Stimulated activated naive B cell treated with anti-CD40 and anti-IgM and Interleukin-4, amounts not matched to agents 10 μg/mL and 1 μg/mL and 100 μg/mL, for 72 hours (primary cell): ENCODE data around the gene ZRANB2.
A peak's percentile ranks its signal among the peaks of the same experiment; 100 is the strongest.

Experiments used
- ATAC-seq, 2 donors: fragments of 150-1000 bp; cut with Tn5 transposase; replicated peaks; 2 replicates each; pipeline ENCODE4 v1.10.0; 2021; ENCODE audit warnings: moderate library complexity in 1 of 2
- DNase-seq: peaks from one replicate; pipeline ENCODE4 v3.0.0; 2021
- H3K27ac Mint-ChIP-seq: one replicate; pipeline ENCODE4 v1.8.0; 2022; ENCODE audit warnings: mild to moderate bottlenecking, mixed read lengths
- H3K27me3 Mint-ChIP-seq, 2 donors: one replicate each; pipeline ENCODE4 v1.8.0; 2022; ENCODE audit warnings: mixed read lengths in 2 of 2
- H3K36me3 Mint-ChIP-seq, 2 donors: one replicate each; pipeline ENCODE4 v1.8.0; 2022; ENCODE audit warnings: mixed read lengths in 2 of 2, mild to moderate bottlenecking in 1 of 2
- H3K4me1 Mint-ChIP-seq, 2 donors: one replicate each; pipeline ENCODE4 v1.8.0; 2022; ENCODE audit warnings: mixed read lengths in 2 of 2, mild to moderate bottlenecking in 1 of 2
- H3K4me3 Mint-ChIP-seq, 2 donors: one replicate each; pipeline ENCODE4 v1.8.0; 2022; ENCODE audit warnings: mild to moderate bottlenecking in 2 of 2, mixed read lengths in 2 of 2, moderate library complexity in 1 of 2
- H3K9me3 Mint-ChIP-seq, 2 donors: one replicate each; pipeline ENCODE4 v1.8.0; 2022; ENCODE audit warnings: mixed read lengths in 2 of 2, mild to moderate bottlenecking in 1 of 2

The ZRANB2 gene, protein sequence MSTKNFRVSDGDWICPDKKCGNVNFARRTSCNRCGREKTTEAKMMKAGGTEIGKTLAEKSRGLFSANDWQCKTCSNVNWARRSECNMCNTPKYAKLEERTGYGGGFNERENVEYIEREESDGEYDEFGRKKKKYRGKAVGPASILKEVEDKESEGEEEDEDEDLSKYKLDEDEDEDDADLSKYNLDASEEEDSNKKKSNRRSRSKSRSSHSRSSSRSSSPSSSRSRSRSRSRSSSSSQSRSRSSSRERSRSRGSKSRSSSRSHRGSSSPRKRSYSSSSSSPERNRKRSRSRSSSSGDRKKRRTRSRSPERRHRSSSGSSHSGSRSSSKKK

DNA sequence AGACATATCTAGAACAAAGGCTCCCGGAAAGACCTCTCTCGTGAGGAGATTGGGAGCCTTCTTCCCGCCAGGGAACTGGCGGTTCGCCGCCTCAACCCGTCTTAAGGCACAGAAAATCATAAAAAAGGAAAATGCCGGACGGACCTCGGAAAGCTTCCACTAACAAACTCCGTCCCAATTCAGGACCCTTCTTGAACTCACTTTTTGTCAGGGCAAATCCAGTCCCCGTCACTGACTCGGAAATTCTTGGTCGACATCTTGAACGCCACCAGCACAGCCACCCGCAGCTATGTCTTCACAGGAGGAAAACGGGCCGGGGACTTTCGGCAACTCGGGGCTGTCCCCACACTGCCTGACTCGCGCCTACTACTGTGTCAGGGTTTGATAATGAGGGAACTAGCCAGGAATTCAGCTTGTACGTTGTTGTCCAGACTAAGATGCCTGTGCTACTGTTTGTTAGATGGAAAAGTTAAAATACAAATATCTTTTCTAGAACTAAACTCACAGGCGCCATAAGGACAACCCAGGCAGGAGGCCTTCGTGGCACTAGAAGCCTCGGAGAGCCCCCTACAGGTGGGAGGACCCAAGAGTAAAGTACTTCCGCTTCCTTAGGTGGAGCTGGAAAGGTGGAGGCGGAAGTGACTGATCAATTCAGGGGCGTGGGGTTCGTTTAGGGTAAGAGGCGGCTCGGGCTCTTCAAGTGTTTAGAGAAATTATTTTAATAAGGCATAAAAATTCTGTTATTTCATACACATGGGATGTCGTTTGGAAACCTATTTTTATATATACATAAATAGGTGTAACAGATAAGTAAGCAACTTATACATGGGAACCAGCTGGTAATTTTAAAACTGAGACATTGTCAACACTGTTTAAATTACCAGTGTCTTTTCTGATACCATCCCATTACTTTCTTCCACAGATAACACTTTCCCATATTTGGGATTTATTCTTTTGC, at the start of gene ZRANB2:
TSS of gene ZRANB2 (minus strand) at position 297 of the 958 bp plus-strand sequence. CDS start at position 257, 40 bp downstream.
- DNase-seq (peak; percentile 89), ATAC-seq (peak; percentile 97 to 98)
- Mint-ChIP-seq H3K4me1 (peaks cover 5 to 15% of the 10 kb centered on the region in 2 donors), H3K4me3 (peak within 1 kb of the TSS; percentile 88 to 96), H3K27ac (peak within 1 kb of the TSS; percentile 100), H3K9me3 (peaks cover 0 to 1% of the 10 kb centered on the region in 2 donors), H3K36me3 (peaks cover 8 to 16% of the 10 kb centered on the region in 2 donors), H3K27me3 (peaks cover 26 to 34% of the 10 kb centered on the region in 2 donors)

GRCh38 chr1:71128060-71128459, 47.2 kb upstream of the ZRANB2 start:
- Mint-ChIP-seq H3K27ac (no peak overlapping the region), H3K36me3 (peaks cover 3 to 6% of the 10 kb centered on the region in 2 donors), H3K4me3 (no peak overlapping the region), H3K4me1 (no peaks in the 10 kb centered on the region), H3K27me3 (no peaks in the 10 kb centered on the region), H3K9me3 (peaks cover 31 to 51% of the 10 kb centered on the region in 2 donors)
- no peak for ATAC-seq
- DNase-seq: no peak

DNA sequence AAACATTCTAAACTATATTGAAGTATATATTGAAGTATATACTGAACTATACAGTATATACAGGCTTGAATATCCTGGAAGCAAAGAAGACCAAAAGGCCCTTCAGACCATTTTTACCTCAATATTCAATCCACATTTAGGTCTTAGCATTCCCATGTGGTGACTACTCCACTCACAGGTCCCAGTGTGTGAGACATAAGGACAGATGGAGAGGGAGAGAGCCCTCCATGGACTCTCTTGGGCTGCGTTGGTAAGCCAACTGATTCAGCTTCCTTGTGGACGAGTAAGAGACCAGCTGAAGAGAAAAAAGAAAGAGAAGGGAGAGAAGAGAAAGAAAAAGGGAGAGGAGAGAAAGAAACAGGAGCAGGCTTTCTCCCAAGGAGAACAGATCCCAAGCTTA, 37.3 kb upstream of the ZRANB2 start:
- no peak for ATAC-seq
- no peak overlapping the region for H3K4me3 Mint-ChIP-seq
- H3K27ac Mint-ChIP-seq: no peak overlapping the region
- DNase-seq: no peak
- H3K9me3 Mint-ChIP-seq: peaks cover 17% of the 10 kb centered on the region in 2 donors
- peaks cover 9 to 11% of the 10 kb centered on the region in 2 donors for H3K27me3 Mint-ChIP-seq
- peaks cover 0 to 4% of the 10 kb centered on the region in 2 donors for H3K36me3 Mint-ChIP-seq
- H3K4me1 Mint-ChIP-seq: no peaks in the 10 kb centered on the region

DNA sequence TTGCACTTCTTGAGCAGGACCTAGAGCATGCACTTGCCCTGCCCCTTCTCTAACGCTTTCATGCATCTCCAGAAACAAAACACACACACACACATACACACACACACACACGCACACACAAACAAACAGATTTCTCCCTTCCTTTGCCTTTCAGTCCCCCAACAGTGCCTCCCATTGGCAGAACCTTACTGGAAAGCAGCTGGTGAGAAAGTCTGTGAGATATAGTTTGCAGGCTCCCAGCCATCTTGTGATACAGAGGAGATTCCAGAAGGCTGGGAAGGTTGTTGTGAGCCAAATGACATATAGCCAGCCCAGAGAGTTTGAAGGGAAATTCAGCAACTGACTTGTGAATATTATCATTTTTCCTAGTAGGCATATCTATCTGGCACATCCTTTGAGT, 35.9 kb upstream of the ZRANB2 start:
- Mint-ChIP-seq H3K4me1 (no peaks in the 10 kb centered on the region), H3K27ac (no peak overlapping the region), H3K36me3 (peaks cover 0 to 3% of the 10 kb centered on the region in 2 donors), H3K9me3 (peaks cover 7 to 9% of the 10 kb centered on the region in 2 donors), H3K27me3 (peaks cover 7 to 9% of the 10 kb centered on the region in 2 donors), H3K4me3 (no peak overlapping the region)
- ATAC-seq (no peak), DNase-seq (no peak)

GRCh38 chr1:71106658-71107322, 26.0 kb upstream of the ZRANB2 start:
- ATAC-seq (no peak), DNase-seq (no peak)

GRCh38 chr1:71104417-71104816, 23.6 kb upstream of the ZRANB2 start:
- no peak overlapping the region for H3K4me3 Mint-ChIP-seq
- no peak for ATAC-seq
- H3K9me3 Mint-ChIP-seq: no peaks in the 10 kb centered on the region
- H3K36me3 Mint-ChIP-seq: no peaks in the 10 kb centered on the region
- no peak for DNase-seq
- no peak overlapping the region for H3K27ac Mint-ChIP-seq
- peaks cover 3 to 9% of the 10 kb centered on the region in 2 donors for H3K27me3 Mint-ChIP-seq
- no peaks in the 10 kb centered on the region for H3K4me1 Mint-ChIP-seq

More at GRCh38 chr1:71106658-71107322, 26.0 kb upstream of the ZRANB2 start:
- H3K36me3 Mint-ChIP-seq: no peaks in the 10 kb centered on the region
- no peaks in the 10 kb centered on the region for H3K9me3 Mint-ChIP-seq
- no peak overlapping the region for H3K27ac Mint-ChIP-seq
- no peak overlapping the region for H3K4me3 Mint-ChIP-seq
- peaks cover 3 to 8% of the 10 kb centered on the region in 2 donors for H3K27me3 Mint-ChIP-seq
- H3K4me1 Mint-ChIP-seq: no peaks in the 10 kb centered on the region

DNA sequence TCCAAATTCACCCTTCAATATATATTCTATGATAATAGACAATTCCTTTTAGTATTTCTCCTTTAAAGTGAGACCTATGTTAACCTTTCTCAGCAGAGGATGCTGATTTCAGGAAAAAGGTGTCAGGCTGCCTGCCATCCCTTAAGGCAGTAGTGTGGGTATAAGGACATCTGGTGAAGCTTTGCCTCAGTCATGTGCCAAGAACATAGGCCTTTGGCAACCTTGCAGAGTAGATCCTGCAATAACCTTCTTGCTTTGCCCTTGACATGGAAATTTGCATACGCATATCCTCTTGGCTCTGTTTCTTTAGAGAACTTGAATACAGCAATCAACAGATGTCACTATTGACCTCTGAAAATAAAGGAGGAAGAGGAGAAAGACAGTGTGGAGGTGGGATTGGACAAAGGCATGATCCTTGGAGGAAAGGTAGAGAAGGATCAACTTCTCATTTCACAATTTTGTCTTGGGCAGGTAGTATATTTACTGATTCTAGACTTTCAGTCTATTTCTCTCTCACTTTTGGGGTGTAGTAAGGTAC, 21.1 kb upstream of the ZRANB2 start:
- Mint-ChIP-seq H3K27me3 (peaks cover 3 to 12% of the 10 kb centered on the region in 2 donors), H3K9me3 (no peaks in the 10 kb centered on the region), H3K27ac (no peak overlapping the region), H3K36me3 (no peaks in the 10 kb centered on the region), H3K4me1 (no peaks in the 10 kb centered on the region), H3K4me3 (no peak overlapping the region)
- DNase-seq: no peak
- ATAC-seq: no peak

DNA sequence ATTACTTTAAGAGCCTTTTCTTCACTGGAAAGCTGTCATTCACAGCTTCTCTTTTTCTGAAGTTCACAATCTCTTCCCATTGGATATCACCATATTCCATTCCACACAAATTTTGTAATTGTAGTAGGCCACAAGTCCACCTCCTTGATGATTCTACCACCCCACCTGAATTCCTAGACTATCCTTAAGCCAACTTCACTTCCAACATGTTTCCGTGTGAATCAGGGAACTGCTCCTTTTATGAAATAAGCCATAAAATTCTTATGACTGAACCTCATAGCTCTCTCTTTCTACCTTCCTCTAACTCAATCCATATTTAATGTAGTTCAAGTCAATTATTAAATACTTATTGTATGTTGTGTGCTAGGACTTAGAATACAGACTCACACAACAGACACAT, 16.6 kb upstream of the ZRANB2 start:
- Mint-ChIP-seq H3K27me3 (peaks cover 0 to 6% of the 10 kb centered on the region in 2 donors), H3K4me3 (no peak overlapping the region), H3K36me3 (no peaks in the 10 kb centered on the region), H3K4me1 (no peaks in the 10 kb centered on the region), H3K9me3 (no peaks in the 10 kb centered on the region), H3K27ac (no peak overlapping the region)
- DNase-seq: no peak
- ATAC-seq: no peak

DNA sequence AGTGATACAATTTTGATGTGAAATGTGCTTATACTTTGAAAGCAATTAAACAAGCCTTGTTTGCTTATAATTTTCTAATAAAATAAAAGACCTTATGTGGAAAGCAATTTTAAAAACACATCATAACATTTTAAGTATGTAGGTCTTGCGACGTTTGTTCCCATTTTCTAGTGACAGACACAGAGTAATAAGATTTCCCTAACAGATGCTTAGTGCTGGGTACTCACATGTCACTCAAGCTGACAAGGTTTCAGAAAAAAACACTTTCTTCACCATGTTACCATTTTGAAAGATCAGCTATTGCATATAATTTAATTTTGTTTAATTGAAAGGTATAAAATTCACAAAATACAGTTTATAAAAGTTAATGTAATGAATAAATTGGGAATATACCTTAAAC, 14.1 kb upstream of the ZRANB2 start:
- no peak for ATAC-seq
- H3K36me3 Mint-ChIP-seq: no peaks in the 10 kb centered on the region
- no peak overlapping the region for H3K4me3 Mint-ChIP-seq
- no peak for DNase-seq
- H3K4me1 Mint-ChIP-seq: no peaks in the 10 kb centered on the region
- no peaks in the 10 kb centered on the region for H3K9me3 Mint-ChIP-seq
- H3K27me3 Mint-ChIP-seq: peaks cover 0 to 6% of the 10 kb centered on the region in 2 donors
- H3K27ac Mint-ChIP-seq: no peak overlapping the region

DNA sequence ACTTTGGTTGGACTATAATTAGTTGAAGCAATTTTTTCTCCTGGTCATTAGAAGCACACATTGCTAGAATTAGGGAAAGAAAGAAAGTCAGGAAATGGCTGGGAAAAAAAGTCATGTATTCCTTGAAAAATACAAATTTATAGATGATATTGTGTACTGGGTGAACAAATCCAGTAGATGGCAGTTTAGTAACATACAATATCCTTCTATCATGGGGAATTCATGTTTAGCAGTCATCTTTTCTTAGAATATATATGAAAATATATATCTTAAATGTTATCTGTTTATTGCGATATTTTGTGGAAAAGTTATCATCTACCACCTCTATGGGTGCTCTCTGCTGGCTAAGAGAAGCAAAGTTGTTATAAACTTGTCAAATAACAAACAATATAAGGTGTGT, 13.1 kb upstream of the ZRANB2 start:
- DNase-seq (no peak), ATAC-seq (no peak)
- peaks cover 0 to under 1% of the 10 kb centered on the region in 2 donors for H3K27me3 Mint-ChIP-seq
- H3K4me1 Mint-ChIP-seq: no peaks in the 10 kb centered on the region
- H3K4me3 Mint-ChIP-seq: no peak overlapping the region
- H3K27ac Mint-ChIP-seq: no peak overlapping the region
- H3K36me3 Mint-ChIP-seq: no peaks in the 10 kb centered on the region
- no peaks in the 10 kb centered on the region for H3K9me3 Mint-ChIP-seq

- H3K27ac Mint-ChIP-seq: no peak overlapping the region
- peaks cover 21 to 22% of the 10 kb centered on the region in 2 donors for H3K27me3 Mint-ChIP-seq
- no peak overlapping the region for H3K4me3 Mint-ChIP-seq
- no peaks in the 10 kb centered on the region for H3K36me3 Mint-ChIP-seq
- no peaks in the 10 kb centered on the region for H3K4me1 Mint-ChIP-seq
- no peak for ATAC-seq
- no peak for DNase-seq
- H3K9me3 Mint-ChIP-seq: no peaks in the 10 kb centered on the region
Observed at GRCh38 chr1:71089536-71090270, 8.9 kb upstream of the ZRANB2 start.

DNA sequence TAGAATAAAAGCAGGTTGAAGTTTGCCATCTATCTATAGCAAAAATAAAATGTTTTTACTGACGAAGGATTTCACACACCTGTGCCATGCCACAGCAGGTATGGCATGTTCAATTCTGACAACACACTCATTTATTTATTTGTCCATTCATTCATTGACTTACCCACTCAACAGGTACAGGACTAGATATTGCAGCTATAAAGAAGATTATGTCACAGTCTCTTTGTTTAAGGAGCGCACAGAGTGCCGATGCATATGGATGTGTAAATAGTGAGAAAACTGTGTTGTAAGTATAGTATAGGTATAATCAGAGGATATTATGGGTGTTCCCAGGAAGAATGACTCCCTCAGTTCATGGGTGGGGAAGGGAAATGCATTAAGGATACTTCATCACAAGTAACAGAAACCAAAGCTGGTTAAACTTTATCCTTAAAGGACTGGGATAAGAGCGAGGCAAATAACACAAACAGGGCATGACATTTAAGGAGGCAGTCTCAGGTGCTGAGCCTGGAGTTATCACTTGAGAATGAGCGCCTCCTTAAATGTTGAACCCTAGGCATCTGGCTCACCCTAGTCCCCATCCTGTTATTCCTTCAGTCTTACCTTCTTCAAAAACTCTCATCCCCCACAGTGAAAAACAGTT, 7.9 kb upstream of the ZRANB2 start:
- Mint-ChIP-seq H3K36me3 (no peaks in the 10 kb centered on the region), H3K27me3 (peaks cover 29 to 31% of the 10 kb centered on the region in 2 donors), H3K4me1 (no peaks in the 10 kb centered on the region), H3K4me3 (no peak overlapping the region), H3K9me3 (no peaks in the 10 kb centered on the region), H3K27ac (no peak overlapping the region)
- DNase-seq: no peak
- ATAC-seq: no peak

DNA sequence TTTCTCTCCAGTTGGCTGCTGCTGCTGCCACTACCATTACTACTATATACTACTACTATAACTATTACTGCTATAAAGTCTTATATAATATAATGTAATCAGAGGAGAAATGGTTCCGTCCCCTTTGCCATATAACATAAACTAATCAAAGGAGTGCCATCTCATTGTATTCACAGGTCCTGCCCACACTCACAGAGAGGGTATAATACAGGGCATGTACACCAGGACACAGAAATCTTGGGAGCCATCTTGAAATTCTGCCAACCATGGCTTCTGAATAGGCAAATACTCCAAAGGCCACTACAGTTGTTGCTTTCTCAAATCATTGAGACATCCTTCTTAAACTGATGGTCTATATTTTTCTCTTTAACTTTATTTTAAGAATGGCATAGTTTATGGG, 6.9 kb upstream of the ZRANB2 start:
- Mint-ChIP-seq H3K4me3 (no peak overlapping the region), H3K9me3 (no peaks in the 10 kb centered on the region), H3K27ac (no peak overlapping the region)

More for the DNA sequence above, 6.9 kb upstream of the ZRANB2 start:
- no peak for ATAC-seq
- H3K4me1 Mint-ChIP-seq: no peaks in the 10 kb centered on the region
- H3K36me3 Mint-ChIP-seq: peaks cover 2 to 3% of the 10 kb centered on the region in 2 donors
- no peak for DNase-seq
- H3K27me3 Mint-ChIP-seq: peaks cover 37 to 41% of the 10 kb centered on the region in 2 donors
